B cell (primary cell): ENCODE results near the gene BMPER. TPM values are rescaled to one million over a fixed set of nuclear protein-coding genes. Genes with fewer than 3 reads are reported as not detected.

ENCODE experiments used
- ATAC-seq: fragments of 200-7000 bp; cut with Tn5 transposase; one replicate; pipeline ENCODE4 v1.10.0; 2021; ENCODE audit warnings: low read depth, mild to moderate bottlenecking, moderate number of reproducible peaks, moderate library complexity
- CTCF ChIA-PET: fragments of 350-600 bp; sonication (Branson Sonifier 250); formaldehyde crosslinking; loops from one replicate; lab custom pipeline; 2021; ENCODE audit warnings: antibody characterized with exemption, inconsistent platforms; lab: Charles Lee
- POLR2A ChIA-PET: fragments of 350-600 bp; sonication (Branson Sonifier 250); formaldehyde crosslinking; loops from one replicate; lab custom pipeline; 2021; ENCODE audit warnings: antibody characterized with exemption; lab: Charles Lee
- DNase-seq: peaks from one replicate; pipeline ENCODE4 v3.0.0; 2013
- H2AFZ ChIP-seq: 2 replicates; pipeline ENCODE4 v1.6.1; 2012; ENCODE audit warnings: mild to moderate bottlenecking, low read depth, low read length; ENCODE audit not compliant: insufficient read depth, poor library complexity, severe bottlenecking
- H3K27ac ChIP-seq, 2 donors: 1 replicate in 1 of 2; 2 replicates in 1 of 2; pipeline ENCODE4 v1.5.1; 2012 to 2013; ENCODE audit warnings: low read length in 2 of 2, mild to moderate bottlenecking in 2 of 2, moderate library complexity in 1 of 2
- H3K27me3 ChIP-seq, 4 experiments: fragments of 200-600 bp in 1 of 4; sonication (generic) in 1 of 4; replicated peaks in 1 of 4; 1 replicate in 2 of 4; 2 replicates in 2 of 4; pipeline versions ENCODE4 v1.6.1 to v1.7.0; 2013 to 2016; ENCODE audit warnings: low read length in 3 of 4, mild to moderate bottlenecking in 2 of 4, mixed read lengths in 1 of 4, moderate library complexity in 1 of 4; ENCODE audit not compliant: insufficient read depth in 4 of 4, control insufficient read depth in 3 of 4; ENCODE audit errors: control extremely low read depth in 1 of 4
- H3K36me3 ChIP-seq, 2 experiments: replicated peaks in 1 of 2; 1 replicate in 1 of 2; 2 replicates in 1 of 2; pipeline versions ENCODE4 v1.6.1 to v1.7.1; 2013; ENCODE audit warnings: low read length in 1 of 2; ENCODE audit not compliant: insufficient read depth in 2 of 2, control insufficient read depth in 1 of 2; ENCODE audit errors: control extremely low read depth in 1 of 2, extremely low read depth in 1 of 2
- H3K4me1 ChIP-seq, 2 donors: fragments of 200-600 bp in 1 of 2; sonication (generic) in 1 of 2; 1 replicate in 1 of 2; 2 replicates in 1 of 2; pipeline versions ENCODE4 v1.5.1 to v1.6.1; 2013 to 2017; ENCODE audit warnings: low read length in 2 of 2; ENCODE audit not compliant: control insufficient read depth in 2 of 2, insufficient read depth in 2 of 2
- H3K4me2 ChIP-seq: replicated peaks from 2 replicates; pipeline ENCODE3; 2012; ENCODE audit warnings: mild to moderate bottlenecking, low read depth, low read length; ENCODE audit not compliant: poor library complexity, severe bottlenecking
- H3K4me3 ChIP-seq, 5 experiments: fragments of 200-600 bp in 1 of 5; sonication (generic) in 1 of 5; 1 replicate in 3 of 5; 2 replicates in 2 of 5; pipeline versions ENCODE4 v1.5.1 to v1.7.0; 2011 to 2016; ENCODE audit warnings: low read length in 4 of 5, mild to moderate bottlenecking in 4 of 5, low read depth in 2 of 5, control low read depth in 1 of 5, moderate library complexity in 1 of 5; ENCODE audit not compliant: insufficient read depth in 1 of 5; ENCODE audit errors: control extremely low read depth in 1 of 5, extremely low read depth in 1 of 5
- H3K79me2 ChIP-seq: fragments of 200-600 bp; sonication (generic); one replicate; pipeline ENCODE4 v1.6.0; 2016; ENCODE audit warnings: low read length; ENCODE audit not compliant: control insufficient read depth, insufficient read depth
- H3K9ac ChIP-seq: fragments of 200-600 bp; sonication (generic); 2 replicates; pipeline ENCODE4 v1.6.1; 2017; ENCODE audit warnings: mild to moderate bottlenecking, low read length, moderate library complexity
- H3K9me3 ChIP-seq, 3 donors: one replicate each; pipeline versions ENCODE4 v1.6.1 to v1.7.1; 2013; ENCODE audit warnings: low read length in 2 of 3; ENCODE audit not compliant: control insufficient read depth in 2 of 3, insufficient read depth in 1 of 3; ENCODE audit errors: control extremely low read depth in 1 of 3
- H4K20me1 ChIP-seq: 2 replicates; pipeline ENCODE4 v1.6.0; 2012; ENCODE audit warnings: mild to moderate bottlenecking, low read length; ENCODE audit not compliant: insufficient read depth, control insufficient read depth, poor library complexity, severe bottlenecking
- H3K27ac Mint-ChIP-seq: one replicate; pipeline ENCODE4 v1.8.0; 2021; ENCODE audit warnings: mixed read lengths
- H3K27me3 Mint-ChIP-seq: one replicate; pipeline ENCODE4 v1.8.0; 2021; ENCODE audit warnings: mixed read lengths
- H3K4me1 Mint-ChIP-seq: one replicate; pipeline ENCODE4 v1.8.0; 2021; ENCODE audit warnings: mixed read lengths
- H3K4me3 Mint-ChIP-seq: one replicate; pipeline ENCODE4 v1.8.0; 2021; ENCODE audit warnings: mixed read lengths
- H3K9me3 Mint-ChIP-seq: one replicate; pipeline ENCODE4 v1.8.0; 2022; ENCODE audit warnings: mixed read lengths; ENCODE audit not compliant: insufficient read depth
- CTCF ChIP-seq: fragments of 200-600 bp; IDR thresholded peaks from one replicate; pipeline ENCODE4 v1.8.0; 2022; ENCODE audit warnings: antibody characterized with exemption, mild to moderate bottlenecking
- EZH2 ChIP-seq: IDR thresholded peaks from 2 replicates; pipeline ENCODE4 v1.6.1; 2012; ENCODE audit warnings: borderline replicate concordance, low read depth, mild to moderate bottlenecking, moderate library complexity, low read length; ENCODE audit not compliant: insufficient read depth, poor library complexity, severe bottlenecking
- WGBS: methylation state at CpG from one replicate; pipeline ENCODE4 v1.1.5; 2013; ENCODE audit warnings: missing lambda C conversion rate; ENCODE audit not compliant: insufficient coverage; 5-methylcytosine and 5-hydroxymethylcytosine counted together
- intact Hi-C: fragments of 100-400 bp; cut with micrococcal nuclease; formaldehyde crosslinking; loops from one replicate; pipeline ENCODE4 v1.10.0; 2022
- polyA plus RNA-seq: library from polyadenylated mRNA; depleted of rRNA; stranded (reverse); fragments of >200 nt; gene quantifications from 2 replicates; pipeline ENCODE4 v1.2.3, GENCODE V29; 2012
- total RNA-seq, 2 donors: library from RNA; stranded (reverse); fragments of 120-200 nt in 1 of 2; gene quantifications; 1 replicate in 1 of 2; 2 replicates in 1 of 2; pipeline versions ENCODE4 v1.2.3 to v1.2.4, GENCODE V29; 2013 to 2022

Gene BMPER
- total and polyA plus RNA-seq, 2 donors (not counting 1 experiment from before 2014, with no cell fraction given): not detected

- Mint-ChIP-seq H3K4me1 (no peaks in the 10 kb centered on the region), H3K27ac (no peak overlapping the region), H3K9me3 (no peaks in the 10 kb centered on the region), H3K4me3 (no peak overlapping the region), H3K27me3 (peaks cover 8% of the 10 kb centered on the region)
- Histone ChIP-seq H3K27ac (no peak overlapping the region), H4K20me1 (no peaks in the 10 kb centered on the region), H3K36me3 (no peaks in the 10 kb centered on the region), H3K9ac (no peak overlapping the region), H3K27me3 (peaks cover 0 to 3% (median 0%) of the 10 kb centered on the region in 4 experiments), H3K4me1 (no peaks in the 10 kb centered on the region), H2AFZ (no peak overlapping the region), H3K79me2 (no peaks in the 10 kb centered on the region), H3K4me2 (no peak overlapping the region), H3K4me3 (no peak overlapping the region), H3K9me3 (no peaks in the 10 kb centered on the region)
- ATAC-seq (no peak), DNase-seq (no peak)
- POLR2A ChIA-PET: no interaction called here
- TF ChIP-seq EZH2: no peak
- TF ChIP-seq CTCF: no peak
- CTCF ChIA-PET: no interaction called here
- intact Hi-C loops: no loop called here
- WGBS: 43% methylated on average over 2 of the region's 2 CpGs
These were observed 59.9 kb downstream of the BMPER start for GRCh38 chr7:33965183-33965744.

- Histone ChIP-seq H3K9ac (no peak overlapping the region), H3K27me3 (no peaks in the 10 kb centered on the region), H3K4me3 (no peak overlapping the region), H3K27ac (no peak overlapping the region), H3K9me3 (peaks cover 0 to 4% (median 0%) of the 10 kb centered on the region in 3 donors), H2AFZ (no peak overlapping the region), H3K79me2 (no peaks in the 10 kb centered on the region), H3K4me2 (no peak overlapping the region), H3K4me1 (no peaks in the 10 kb centered on the region), H4K20me1 (no peaks in the 10 kb centered on the region), H3K36me3 (no peaks in the 10 kb centered on the region)
- no peak for ATAC-seq
- DNase-seq: no peak
- 88% methylated on average over 1 of the region's 1 CpG for WGBS
- Mint-ChIP-seq H3K9me3 (no peaks in the 10 kb centered on the region), H3K4me1 (no peaks in the 10 kb centered on the region), H3K4me3 (no peak overlapping the region), H3K27ac (no peak overlapping the region), H3K27me3 (peaks cover 8% of the 10 kb centered on the region)
- CTCF ChIA-PET: no interaction called here
- POLR2A ChIA-PET: no interaction called here
- intact Hi-C loops: no loop called here
- TF ChIP-seq CTCF: no peak
These were observed 63.3 kb downstream of the BMPER start for GRCh38 chr7:33968591-33968990.
